Stromal cell of bone marrow (primary cell): Measurements from ENCODE around the gene LIMCH1.

ENCODE experiments used
- DNase-seq: peaks from one replicate; pipeline ENCODE4 v3.0.0-alpha.2; 2012; ENCODE audit warnings: low read depth

Gene LIMCH1

DNA sequence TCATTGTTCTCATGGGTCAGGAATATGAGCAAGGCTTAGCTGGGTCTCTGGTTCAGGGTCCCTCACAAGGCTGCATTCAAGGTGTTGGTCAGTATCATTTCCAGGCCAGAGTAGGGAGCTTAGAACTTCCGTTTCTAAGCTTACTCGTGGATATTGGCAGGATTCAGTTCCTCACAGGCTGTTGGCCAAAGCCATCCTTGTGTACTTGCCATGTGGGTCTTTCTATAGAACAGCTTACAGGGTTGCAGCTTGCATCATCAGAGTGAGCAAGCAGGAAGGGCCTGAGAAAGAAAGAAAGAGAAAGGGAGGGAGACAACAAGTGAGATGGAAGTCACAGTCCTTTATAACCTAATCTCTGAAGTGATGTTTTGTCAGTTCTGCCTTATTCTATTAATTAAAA is 5.1 kb upstream of the LIMCH1 start:
- DNase-seq = no peak

- no peak for DNase-seq
Measured at GRCh38 chr4:41533680-41534079, 4.3 kb upstream of the LIMCH1 start.

GRCh38 chr4:41534404-41534803 is 3.6 kb upstream of the LIMCH1 start:
- DNase-seq = no peak

DNA sequence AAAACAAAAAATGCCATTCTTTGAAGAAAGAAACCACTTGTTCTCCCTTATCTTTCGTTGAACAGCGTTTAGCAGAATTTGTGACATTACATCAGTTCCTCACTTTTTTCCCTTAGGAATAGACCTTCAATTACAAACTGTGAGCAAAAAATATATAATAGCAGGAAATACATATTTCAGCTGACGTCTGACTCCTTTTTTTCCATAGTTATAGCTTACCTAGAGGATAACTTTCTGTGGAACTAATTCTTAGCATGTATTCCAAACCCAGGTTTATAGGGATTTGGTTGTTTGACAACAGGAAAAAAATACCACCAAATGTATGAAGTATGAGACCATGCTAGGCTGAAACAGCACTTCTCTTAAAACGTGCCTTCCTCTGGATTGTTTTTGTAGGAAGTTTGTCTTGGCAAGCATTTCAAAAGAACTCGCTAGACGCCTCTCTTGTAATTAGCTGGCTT is 2.0 kb upstream of the LIMCH1 start:
- DNase-seq = no peak

DNA sequence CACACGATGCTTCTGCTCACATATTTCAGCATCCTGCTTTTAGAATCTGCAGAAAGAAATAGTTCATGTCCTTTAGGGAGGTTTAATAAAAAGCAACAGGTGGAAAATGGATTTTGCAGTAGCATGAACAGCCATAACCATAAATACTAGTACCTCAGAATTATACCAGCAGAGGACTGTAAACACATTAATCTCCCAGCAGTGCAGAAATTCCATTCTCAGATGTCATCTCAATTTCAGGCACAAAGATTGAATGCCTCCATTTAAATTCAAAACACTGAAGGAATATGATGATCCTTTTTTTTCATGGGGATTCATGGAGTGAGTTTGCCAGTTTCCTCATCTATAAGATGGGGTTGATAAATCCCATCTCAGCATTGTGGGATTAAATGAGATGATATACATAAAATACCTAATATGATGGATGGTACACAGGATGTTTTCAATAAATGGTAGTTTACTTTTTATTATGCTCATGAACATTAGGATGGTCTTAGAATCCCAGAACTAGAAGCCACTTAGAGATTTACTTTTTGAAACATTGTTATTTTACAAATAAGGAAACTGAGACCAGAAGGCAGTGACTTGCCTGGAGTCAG is 566 bp upstream of the LIMCH1 start:
- DNase-seq = no peak

GRCh38 chr4:41538887-41539498 is 1.0 kb downstream of the LIMCH1 start:
- peak; percentile 26 for DNase-seq

GRCh38 chr4:41539711-41540110 is 1.8 kb downstream of the LIMCH1 start:
- no peak for DNase-seq

- no peak for DNase-seq
Measured at GRCh38 chr4:41540687-41541086, 2.7 kb downstream of the LIMCH1 start.

DNA sequence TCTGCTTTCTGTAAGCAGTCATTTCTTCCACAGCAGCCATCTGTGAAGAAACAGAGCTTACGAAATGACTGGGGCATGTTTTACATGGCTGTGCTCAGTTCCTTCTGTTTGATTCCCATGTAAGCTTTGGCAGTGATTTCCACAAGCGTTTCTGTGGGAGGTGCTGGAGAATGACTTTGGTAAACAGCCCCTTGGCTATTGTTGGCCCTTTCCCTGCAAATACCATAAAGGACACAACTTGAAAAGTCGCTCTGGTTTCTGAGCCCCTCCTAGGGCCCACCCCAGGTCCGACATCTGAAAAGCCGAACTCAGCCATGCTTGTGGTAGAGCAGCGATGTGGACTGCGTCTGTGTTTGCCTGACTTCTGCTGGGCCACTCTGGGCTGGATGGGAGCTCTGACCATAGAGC is 3.7 kb downstream of the LIMCH1 start:
- DNase-seq = peak; percentile 46

DNA sequence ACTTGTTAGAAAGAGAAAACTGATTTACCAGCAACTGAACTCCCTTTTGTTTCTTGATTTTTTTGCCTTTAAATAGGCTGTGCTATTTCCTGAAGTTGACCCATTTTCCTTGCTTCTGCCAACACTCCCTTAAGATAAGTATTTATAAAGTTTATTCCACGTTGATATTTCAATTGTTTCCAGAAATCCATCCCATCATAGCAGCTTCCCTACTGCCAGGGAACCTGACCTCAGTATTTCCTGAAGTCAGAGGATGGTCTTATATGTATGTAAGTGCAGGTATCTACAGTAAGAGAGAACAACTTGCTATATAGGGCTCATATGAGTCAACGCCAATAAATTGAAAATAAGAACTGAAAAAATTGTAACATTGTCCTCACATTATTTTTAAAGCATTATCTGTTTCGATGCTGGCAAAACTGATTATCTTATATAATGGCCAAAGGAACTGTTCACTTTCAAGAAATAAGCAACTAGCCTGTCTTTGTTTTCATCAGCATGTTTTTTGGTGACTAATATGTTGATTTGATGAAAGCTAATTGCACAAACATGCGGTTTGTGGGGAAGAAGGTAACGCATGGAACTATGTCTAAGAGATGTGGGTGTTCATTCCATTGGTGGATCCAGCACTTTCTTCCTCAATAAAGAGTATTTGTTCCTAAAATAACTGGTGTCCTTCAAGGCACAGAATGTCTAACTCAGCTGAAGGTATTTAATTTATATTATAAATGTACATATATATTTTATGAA is 4.7 kb downstream of the LIMCH1 start:
- no peak for DNase-seq

DNA sequence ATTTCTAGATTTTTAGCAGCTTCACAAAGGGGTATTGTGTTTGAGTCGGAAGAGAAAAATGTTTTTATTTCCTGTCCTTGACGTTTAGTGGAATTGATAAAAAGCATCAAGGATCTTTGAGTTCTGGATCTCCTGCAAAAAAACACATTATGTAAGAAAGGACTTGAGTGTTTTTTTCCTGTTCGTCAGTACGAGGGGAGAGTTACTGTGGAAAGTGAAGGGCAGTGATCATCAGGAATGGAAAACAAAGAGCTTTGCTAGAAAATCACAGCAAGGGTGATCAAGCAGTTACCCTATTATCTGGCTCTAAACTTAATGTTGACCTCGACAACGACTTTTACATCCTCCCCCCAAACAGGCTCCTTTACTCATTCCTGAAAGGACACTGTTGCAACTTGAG is 7.3 kb downstream of the LIMCH1 start:
- no peak for DNase-seq

DNA sequence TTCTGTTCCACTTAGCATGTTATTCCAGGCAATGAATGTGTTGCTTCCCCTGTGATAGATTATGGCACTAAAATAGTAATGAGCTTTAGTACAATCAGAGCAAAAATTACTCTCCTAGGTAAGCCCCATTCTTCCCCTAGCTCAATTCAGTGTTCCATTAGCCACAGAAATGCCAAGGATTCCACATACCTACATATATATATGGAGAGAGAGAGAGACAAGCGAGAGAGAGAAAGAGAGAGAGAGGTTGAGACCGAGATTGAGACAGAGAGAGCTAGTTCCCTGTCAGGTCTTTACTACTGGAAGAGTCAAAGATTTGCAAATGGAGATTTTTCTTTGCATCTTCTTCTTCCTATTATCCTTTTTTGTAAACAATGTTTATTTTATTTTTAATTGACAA is 8.7 kb downstream of the LIMCH1 start:
- DNase-seq = no peak

GRCh38 chr4:41548305-41548880 is 10.4 kb downstream of the LIMCH1 start:
- no peak for DNase-seq

DNA sequence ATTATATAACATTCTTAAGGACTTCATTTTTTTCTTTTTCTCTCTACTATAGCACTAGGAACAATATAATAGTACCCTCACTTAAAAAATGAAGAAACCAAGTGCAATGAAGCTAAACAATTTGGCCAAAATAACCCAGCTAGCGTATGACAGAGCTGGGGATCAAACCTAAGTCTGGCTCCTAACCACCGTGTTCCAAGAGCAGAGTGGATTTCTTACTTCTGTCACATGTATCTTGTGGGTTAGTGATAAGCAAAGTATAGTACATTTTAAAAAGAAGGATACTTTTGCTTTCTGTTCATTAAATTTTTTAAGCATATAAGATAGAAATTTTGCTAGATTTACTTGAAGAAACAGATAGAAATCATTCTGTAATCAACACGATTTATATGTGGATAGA is 11.5 kb downstream of the LIMCH1 start:
- no peak for DNase-seq

- DNase-seq = no peak
Measured at GRCh38 chr4:41550308-41550707, 12.4 kb downstream of the LIMCH1 start.

GRCh38 chr4:41551536-41551935 is 13.6 kb downstream of the LIMCH1 start:
- DNase-seq = no peak

- no peak for DNase-seq
Measured at GRCh38 chr4:41554905-41555304, 16.9 kb downstream of the LIMCH1 start.

- no peak for DNase-seq
Measured at GRCh38 chr4:41556526-41556925, 18.6 kb downstream of the LIMCH1 start.

- DNase-seq = no peak
Measured at GRCh38 chr4:41559940-41560516, 22.1 kb downstream of the LIMCH1 start.

DNA sequence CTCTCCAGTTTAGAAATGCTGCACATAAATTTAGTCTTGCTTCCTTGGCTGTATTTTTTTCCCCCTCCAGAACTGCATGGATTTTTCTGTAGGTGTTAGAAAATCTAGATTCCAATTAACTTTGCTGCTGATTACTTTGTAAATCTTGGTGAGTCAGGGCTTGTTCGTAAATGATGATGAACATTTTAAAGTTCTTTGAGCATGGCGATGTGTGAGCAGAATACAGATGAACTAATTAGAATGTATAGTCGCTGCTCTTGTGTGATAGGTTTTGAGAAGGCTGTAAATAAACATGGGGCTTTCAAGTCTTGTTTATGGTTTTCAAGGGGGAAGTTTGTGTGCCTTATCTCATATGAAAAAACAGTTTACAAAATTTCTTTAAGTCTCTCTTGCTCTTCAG is 23.3 kb downstream of the LIMCH1 start:
- DNase-seq = no peak

- no peak for DNase-seq
Measured at GRCh38 chr4:41567186-41567585, 29.2 kb downstream of the LIMCH1 start.

DNA sequence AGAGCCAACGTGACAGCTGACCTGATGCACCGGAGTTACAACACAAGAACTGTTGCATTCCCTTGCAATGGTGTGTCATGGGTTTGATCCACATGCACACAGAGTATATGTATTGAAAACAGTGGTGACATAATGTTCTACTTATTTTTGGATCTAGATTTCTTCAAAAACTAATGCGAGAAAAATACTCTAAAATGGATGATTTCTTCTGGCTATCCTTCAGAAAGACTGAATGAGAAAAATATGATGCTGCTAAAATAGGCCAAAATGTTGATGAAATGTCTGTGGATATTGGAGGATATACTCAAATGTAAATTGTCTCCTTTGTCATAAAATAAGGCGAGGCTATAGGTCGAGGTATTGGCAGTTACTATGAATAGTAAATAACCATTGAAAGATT is 30.4 kb downstream of the LIMCH1 start:
- DNase-seq = no peak

DNA sequence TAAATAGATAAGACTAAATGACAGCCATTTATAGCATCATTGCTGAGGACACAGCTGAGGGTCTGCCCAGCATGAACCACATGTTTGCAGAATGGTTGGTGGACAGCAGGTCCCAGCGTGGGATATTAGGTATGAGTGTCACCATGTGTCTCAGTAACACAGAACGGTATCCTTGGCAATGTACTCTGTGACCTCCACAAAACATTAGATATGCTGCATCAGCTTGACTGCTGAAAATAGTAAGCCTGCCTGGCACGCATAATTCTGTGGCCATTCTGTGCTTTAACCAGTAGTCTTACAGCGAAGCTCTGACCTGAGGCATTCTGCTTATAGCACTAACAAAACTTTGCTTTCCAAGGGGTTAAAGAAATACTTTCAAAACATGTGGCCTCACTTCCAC is 32.0 kb downstream of the LIMCH1 start:
- DNase-seq = no peak
